Gastroesophageal sphincter (tissue), 4 donors: ENCODE results near the gene SGIP1. TPM values are rescaled to one million over a fixed set of nuclear protein-coding genes. Genes with fewer than 3 reads are reported as not detected.

Experiments
- ATAC-seq: fragments of 150-250 bp; one replicate; pipeline ENCODE4 v1.9.1; 2016; ENCODE audit warnings: mild to moderate bottlenecking, moderate library complexity
- H3K27ac ChIP-seq, 4 donors: fragments of 200-600 bp; sonication (generic) in 3 of 4; 1 replicate in 3 of 4; 2 replicates in 1 of 4; pipeline ENCODE4 v1.5.1; 2016 to 2019
- H3K27me3 ChIP-seq: fragments of 200-600 bp; sonication (generic); one replicate; pipeline ENCODE4 v1.5.1; 2019
- H3K36me3 ChIP-seq, 2 donors: fragments of 200-600 bp; sonication (generic); one replicate each; pipeline ENCODE4 v1.5.1; 2019; ENCODE audit warnings: control low read depth in 1 of 2
- H3K4me1 ChIP-seq, 3 donors: fragments of 200-600 bp; sonication (generic); 1 replicate in 2 of 3; 2 replicates in 1 of 3; pipeline ENCODE4 v1.5.1; 2016 to 2019; ENCODE audit warnings: control low read depth in 2 of 3
- H3K4me3 ChIP-seq, 2 donors: fragments of 200-600 bp; sonication (generic); one replicate each; pipeline ENCODE4 v1.5.1; 2019; ENCODE audit warnings: mild to moderate bottlenecking in 1 of 2, moderate library complexity in 1 of 2
- H3K9me3 ChIP-seq, 3 donors: fragments of 200-600 bp; sonication (generic); one replicate each; pipeline ENCODE4 v1.5.1; 2017 to 2019; ENCODE audit warnings: control low read depth in 2 of 3
- EP300 ChIP-seq: sonication (generic); formaldehyde crosslinking; IDR thresholded peaks from one replicate; pipeline ENCODE4 v1.6.1; 2017; ENCODE audit warnings: antibody characterized with exemption, mild to moderate bottlenecking
- POLR2A ChIP-seq, 2 donors: fragments of 450-650 bp; IDR thresholded peaks; one replicate each; pipeline ENCODE4 v1.6.1; 2017; ENCODE audit warnings: antibody characterized with exemption in 2 of 2, mild to moderate bottlenecking in 2 of 2, moderate library complexity in 1 of 2
- POLR2AphosphoS5 ChIP-seq: sonication (generic); formaldehyde crosslinking; IDR thresholded peaks from one replicate; pipeline ENCODE4 v1.6.1; 2017; ENCODE audit warnings: antibody characterized with exemption
- WGBS, 2 donors: methylation state at CpG; one replicate each; pipeline ENCODE4 v1.1.5; 2018; ENCODE audit warnings: low coverage in 1 of 2; 5-methylcytosine and 5-hydroxymethylcytosine counted together
- total RNA-seq, 4 donors: library from RNA; depleted of rRNA; stranded (reverse); fragments of >200 nt; gene quantifications; one replicate each; pipeline ENCODE4 v1.1.0, GENCODE V29; 2016
- TF ChIP-seq, protein P1 (sequence below), 4 experiments: fragments of 200-600 bp in 2 of 4; fragments of 450-650 bp in 2 of 4; sonication (generic) in 1 of 4; IDR thresholded peaks; one replicate each; pipeline ENCODE4 v1.5.1; 2017 to 2019; ENCODE audit warnings: antibody characterized with exemption in 4 of 4, mild to moderate bottlenecking in 2 of 4, moderate library complexity in 2 of 4

The SGIP1 gene
- total RNA-seq, 4 donors from 2014 or later = 6.5 to 14.0 (median 10.7) TPM

DNA sequence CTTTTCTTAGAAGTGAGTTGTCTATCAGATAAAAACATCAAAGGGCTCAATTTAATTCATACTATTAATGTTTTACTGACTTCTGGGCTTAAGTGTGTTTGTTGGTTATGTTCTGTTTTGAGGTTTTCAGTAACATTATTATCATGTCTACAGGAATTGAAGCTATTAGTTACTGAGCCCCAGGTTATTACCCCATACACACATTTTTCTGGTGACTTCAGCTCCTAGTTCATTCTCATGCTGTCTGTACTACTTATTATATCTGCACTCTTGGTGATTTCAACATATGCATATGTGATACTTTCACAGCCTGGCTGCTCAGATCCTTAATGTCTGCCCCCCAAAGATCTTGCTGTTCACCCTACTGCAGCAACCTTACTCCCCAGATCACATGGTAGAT, 27.0 kb upstream of the SGIP1 start:
- no peaks in the 10 kb centered on the region for H3K36me3 ChIP-seq
- H3K27me3 ChIP-seq = no peaks in the 10 kb centered on the region
- no peaks in the 10 kb centered on the region for H3K9me3 ChIP-seq

DNA sequence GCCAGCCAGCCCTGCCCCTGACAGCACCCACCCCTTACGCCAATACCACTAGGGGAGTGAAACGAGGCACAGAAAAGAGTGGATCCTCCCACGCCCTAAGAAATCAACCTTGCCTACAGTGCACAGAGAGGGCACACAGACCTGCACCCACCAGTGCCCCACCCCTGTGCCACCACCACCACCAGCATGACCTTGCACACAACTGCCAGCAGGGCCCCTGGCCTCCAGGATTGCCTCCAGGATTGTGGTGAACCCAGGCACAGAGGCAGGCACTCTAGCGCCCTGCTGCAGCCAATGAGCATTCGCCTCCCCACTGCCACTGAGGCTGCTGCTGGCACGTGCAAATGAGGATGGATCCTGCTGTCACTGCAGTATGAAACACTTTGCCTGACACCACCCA, 23.5 kb upstream of the SGIP1 start:
- Histone ChIP-seq H3K9me3 (no peaks in the 10 kb centered on the region), H3K36me3 (no peaks in the 10 kb centered on the region), H3K27me3 (no peaks in the 10 kb centered on the region), H3K4me1 (peaks cover 0 to 6% (median 0%) of the 10 kb centered on the region in 3 donors), H3K27ac (no peak overlapping the region), H3K4me3 (no peak overlapping the region)
- WGBS, 2 donors = no CpG with 5 or more reads among the region's 6 CpGs
- ATAC-seq = no peak
- no peak for TF ChIP-seq POLR2A (IDR thresholded peaks at IDR 0.05)
- TF ChIP-seq POLR2AphosphoS5 = no peak
- TF ChIP-seq, protein P1, sequence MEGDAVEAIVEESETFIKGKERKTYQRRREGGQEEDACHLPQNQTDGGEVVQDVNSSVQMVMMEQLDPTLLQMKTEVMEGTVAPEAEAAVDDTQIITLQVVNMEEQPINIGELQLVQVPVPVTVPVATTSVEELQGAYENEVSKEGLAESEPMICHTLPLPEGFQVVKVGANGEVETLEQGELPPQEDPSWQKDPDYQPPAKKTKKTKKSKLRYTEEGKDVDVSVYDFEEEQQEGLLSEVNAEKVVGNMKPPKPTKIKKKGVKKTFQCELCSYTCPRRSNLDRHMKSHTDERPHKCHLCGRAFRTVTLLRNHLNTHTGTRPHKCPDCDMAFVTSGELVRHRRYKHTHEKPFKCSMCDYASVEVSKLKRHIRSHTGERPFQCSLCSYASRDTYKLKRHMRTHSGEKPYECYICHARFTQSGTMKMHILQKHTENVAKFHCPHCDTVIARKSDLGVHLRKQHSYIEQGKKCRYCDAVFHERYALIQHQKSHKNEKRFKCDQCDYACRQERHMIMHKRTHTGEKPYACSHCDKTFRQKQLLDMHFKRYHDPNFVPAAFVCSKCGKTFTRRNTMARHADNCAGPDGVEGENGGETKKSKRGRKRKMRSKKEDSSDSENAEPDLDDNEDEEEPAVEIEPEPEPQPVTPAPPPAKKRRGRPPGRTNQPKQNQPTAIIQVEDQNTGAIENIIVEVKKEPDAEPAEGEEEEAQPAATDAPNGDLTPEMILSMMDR (IDR thresholded peaks at IDR 0.05) = no peak
- TF ChIP-seq EP300 = no peak

More for the DNA sequence above, 27.0 kb upstream of the SGIP1 start:
- Histone ChIP-seq H3K27ac (no peak overlapping the region), H3K4me3 (no peak overlapping the region), H3K4me1 (peaks cover 0 to 10% (median 0%) of the 10 kb centered on the region in 3 donors)
- TF ChIP-seq, protein P1 (IDR thresholded peaks at IDR 0.05) = no peak
- TF ChIP-seq EP300 (no peak), POLR2AphosphoS5 (no peak), POLR2A (IDR thresholded peaks at IDR 0.05) (no peak)
- ATAC-seq = no peak

DNA sequence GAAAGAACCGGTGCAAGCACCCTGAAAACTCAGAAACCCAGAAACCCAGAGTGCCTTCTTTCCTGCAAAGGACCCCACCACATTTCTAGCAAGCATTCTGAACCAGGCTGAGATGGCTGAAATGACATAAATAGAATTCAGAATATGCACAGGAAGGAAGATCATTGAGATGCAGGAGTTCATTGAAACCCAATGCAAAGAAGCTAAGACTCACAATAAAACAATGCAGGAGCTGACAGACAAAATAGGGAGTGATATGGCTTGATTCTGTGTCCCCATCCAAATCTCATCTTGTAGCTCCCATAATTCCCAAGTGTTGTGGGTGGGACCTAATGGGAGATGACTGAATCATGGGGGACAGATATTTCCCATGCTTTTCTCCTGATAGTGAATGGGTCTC, 22.8 kb upstream of the SGIP1 start:
- H3K27me3 ChIP-seq = no peaks in the 10 kb centered on the region
- 86 to 100% methylated on average over 1 of the region's 1 CpG for WGBS, 2 donors
- H3K4me3 ChIP-seq = no peak overlapping the region
- TF ChIP-seq POLR2AphosphoS5 (no peak), POLR2A (IDR thresholded peaks at IDR 0.05) (no peak)
- no peak for ATAC-seq
- H3K9me3 ChIP-seq = no peaks in the 10 kb centered on the region
- H3K27ac ChIP-seq = no peak overlapping the region
- H3K36me3 ChIP-seq = no peaks in the 10 kb centered on the region
- no peaks in the 10 kb centered on the region for H3K4me1 ChIP-seq

DNA sequence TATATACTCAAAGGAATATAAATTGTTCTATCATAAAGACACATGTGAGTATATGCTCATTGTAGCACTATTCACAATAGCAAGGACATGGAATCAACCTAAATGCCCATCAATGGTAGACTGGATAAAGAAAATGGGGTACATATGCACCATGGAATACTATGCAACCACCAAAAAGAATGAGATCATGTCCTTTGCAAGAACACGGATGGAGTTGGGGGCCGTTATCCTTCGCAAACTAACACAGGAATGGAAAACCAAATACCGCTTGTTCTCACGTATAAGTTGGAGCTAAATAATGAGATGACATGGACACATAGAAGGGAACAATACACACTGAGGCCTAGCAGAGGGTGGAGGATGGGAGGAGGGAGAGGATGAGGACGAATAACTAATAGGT, 16.0 kb upstream of the SGIP1 start:
- Histone ChIP-seq H3K27me3 (no peaks in the 10 kb centered on the region), H3K4me3 (no peak overlapping the region), H3K36me3 (no peaks in the 10 kb centered on the region), H3K27ac (no peak overlapping the region), H3K9me3 (no peaks in the 10 kb centered on the region), H3K4me1 (no peaks in the 10 kb centered on the region)
- WGBS, 2 donors = 78% methylated on average over 6 of the region's 6 CpGs; no CpG with 5 or more reads in 1 of the 2 donors
- no peak for ATAC-seq
- TF ChIP-seq, protein P1 (IDR thresholded peaks at IDR 0.05) = no peak
- TF ChIP-seq EP300 (no peak), POLR2A (IDR thresholded peaks at IDR 0.05) (no peak), POLR2AphosphoS5 (no peak)

DNA sequence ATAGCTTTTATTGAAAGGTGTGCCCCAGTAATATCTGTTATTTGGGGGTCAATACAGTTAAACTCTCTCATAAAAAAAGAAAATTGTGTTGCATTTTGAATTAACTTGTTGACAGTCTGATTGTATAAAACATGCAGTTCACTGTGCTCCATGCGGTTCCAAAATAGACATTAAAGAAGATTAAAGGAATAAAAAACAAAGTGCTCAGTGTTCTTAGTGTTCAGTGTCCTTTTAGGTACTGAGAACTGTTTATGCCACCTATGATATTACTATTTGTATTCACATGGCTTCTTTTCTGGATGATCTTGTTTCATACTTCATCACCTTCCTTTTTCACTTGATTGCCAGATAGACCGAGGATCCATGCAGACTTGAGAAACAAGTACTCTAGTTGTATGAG, 15.3 kb upstream of the SGIP1 start:
- Histone ChIP-seq H3K4me3 (no peak overlapping the region), H3K27me3 (no peaks in the 10 kb centered on the region), H3K9me3 (no peaks in the 10 kb centered on the region), H3K36me3 (no peaks in the 10 kb centered on the region), H3K27ac (no peak overlapping the region), H3K4me1 (no peaks in the 10 kb centered on the region)
- ATAC-seq = no peak
- TF ChIP-seq POLR2A (IDR thresholded peaks at IDR 0.05) = no peak
- 77 to 93% methylated on average over 2 of the region's 2 CpGs for WGBS, 2 donors

DNA sequence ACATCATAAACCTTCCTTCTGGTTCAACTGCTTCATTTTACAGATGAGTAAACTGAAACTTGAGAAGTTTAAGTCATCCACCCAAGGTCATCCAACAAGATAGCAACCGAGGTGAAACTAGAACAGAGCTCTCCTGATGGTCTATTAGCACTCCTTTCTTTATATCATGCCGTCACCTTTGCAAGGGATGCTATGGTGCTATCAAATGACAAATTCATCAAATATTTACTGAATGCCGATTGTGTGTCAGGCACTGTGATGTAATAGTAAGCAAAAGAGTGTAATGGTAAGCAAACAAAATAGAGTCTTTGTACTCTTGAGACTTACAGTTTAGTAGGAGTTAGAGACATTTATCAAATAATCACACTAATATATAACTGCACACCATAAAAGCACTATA, 14.0 kb upstream of the SGIP1 start:
- no peak overlapping the region for H3K27ac ChIP-seq
- H3K36me3 ChIP-seq = no peaks in the 10 kb centered on the region
- H3K4me3 ChIP-seq = no peak overlapping the region
- 82% methylated on average over 3 of the region's 3 CpGs; no CpG with 5 or more reads in 1 of the 2 donors for WGBS, 2 donors
- H3K27me3 ChIP-seq = no peaks in the 10 kb centered on the region
- TF ChIP-seq EP300 (no peak), POLR2A (IDR thresholded peaks at IDR 0.05) (no peak), POLR2AphosphoS5 (no peak)
- TF ChIP-seq, protein P1 (IDR thresholded peaks at IDR 0.05) = no peak
- no peak for ATAC-seq
- no peaks in the 10 kb centered on the region for H3K9me3 ChIP-seq
- H3K4me1 ChIP-seq = no peaks in the 10 kb centered on the region
